Measurements from ENCODE around the gene SUPT20H. TPM values are rescaled to one million over a fixed set of nuclear protein-coding genes. Genes with fewer than 3 reads are reported as not detected.

Gene SUPT20H
- 61.6 TPM for polyA plus RNA-seq (2013, experiment 1 of 2; ENCODE audit: insufficient read length)
- 57.5 TPM for polyA plus RNA-seq (2013, experiment 2 of 2; ENCODE audit: insufficient read length)

DNA sequence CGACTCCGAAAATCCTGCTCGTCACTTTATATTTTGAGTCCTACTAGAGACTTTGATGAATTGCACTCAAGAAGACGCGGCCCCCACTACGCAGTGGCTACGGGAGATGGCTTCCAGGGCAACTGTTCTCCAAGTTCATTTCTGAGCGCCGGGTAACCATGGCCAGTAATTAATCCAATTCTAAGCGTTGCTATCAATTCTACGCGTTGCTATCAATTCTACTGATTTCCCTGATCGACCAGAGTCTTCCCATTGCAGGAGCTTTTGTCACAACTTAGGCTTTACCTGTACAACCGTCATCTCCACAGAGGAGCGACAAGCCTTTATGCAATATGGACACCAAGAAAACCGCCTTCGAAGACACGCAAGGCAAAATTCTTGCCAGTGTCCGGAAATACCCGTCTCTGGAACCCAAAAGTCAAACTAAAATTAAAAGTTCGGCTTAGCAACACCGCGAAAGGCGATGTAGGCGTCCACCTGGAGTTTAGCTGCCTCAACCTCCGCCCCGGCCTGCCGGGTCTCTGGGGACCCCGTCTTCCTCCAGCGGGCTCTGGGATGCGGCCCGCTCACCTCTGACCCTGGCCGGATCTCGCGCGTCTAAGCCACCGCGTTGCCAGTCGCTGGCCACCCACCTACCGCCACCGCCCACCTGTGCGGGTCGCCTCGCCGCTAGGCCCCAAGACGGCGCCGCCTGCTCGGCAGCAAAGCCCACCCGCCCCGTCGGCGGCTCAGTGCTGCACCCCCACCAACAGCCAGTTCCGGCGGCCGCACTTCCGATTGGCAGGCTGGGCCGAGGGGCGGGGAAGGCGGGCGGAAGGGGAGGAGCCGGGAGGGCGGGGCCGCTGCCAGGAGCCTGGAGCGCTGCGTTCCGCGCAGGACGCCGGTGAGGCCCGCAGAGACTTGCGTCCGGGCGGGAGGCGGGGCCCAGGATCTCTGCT, at the start of gene SUPT20H:
Gene SUPT20H, minus strand, starts transcription at position 779 of the 938 bp plus-strand sequence. CDS start 8,198 bp downstream, outside the sequence.
- DNase-seq, result peak; percentile 92

DNA sequence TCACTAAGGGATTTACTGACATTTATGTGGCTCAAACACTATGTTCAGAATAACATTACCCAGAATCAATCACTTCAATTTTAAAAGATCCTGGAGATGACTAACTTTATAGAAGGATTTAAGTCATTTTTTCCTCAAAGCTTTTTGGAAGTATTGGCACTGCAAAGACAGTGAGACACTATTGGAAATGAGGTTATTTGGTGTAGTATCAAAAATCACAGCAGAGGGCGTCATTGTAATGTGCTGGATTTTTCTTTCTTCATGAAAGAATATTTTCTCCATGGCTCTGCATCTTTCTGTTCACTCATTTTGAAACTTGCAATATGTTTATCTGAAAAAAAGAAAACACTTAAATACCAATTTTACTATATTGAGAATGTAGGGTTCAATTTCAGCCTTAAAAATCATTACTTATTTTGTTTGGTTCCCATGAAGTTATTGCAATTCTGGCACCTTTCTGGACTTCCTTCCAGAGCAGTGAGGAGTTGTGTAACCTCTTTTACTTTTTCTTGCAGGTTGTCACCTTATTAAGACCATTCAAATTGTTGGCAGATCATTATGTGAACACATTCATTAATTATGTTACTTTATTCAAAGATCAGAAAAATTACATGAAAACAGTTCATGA, 49.7 kb upstream of the SUPT20H start:
- DNase-seq, result peak; percentile 70

DNA sequence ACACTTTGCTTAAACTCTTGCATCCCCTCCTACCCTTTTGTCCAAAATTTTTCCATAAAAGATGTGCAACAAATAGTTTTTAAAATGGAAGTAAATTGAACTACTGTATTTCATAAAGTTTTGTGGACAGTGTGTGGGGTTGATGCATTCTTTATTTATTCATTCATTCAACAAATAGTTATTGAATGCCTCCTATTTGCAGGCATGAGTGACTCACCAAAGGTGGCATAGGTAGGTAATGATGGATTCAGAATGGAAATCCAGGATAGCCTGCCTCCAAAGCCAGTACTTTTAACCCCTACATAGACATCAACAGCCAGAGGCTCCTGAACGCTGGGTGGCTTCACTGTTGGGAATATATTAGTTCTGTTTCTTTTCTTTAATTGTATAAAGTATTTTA, 48.4 kb upstream of the SUPT20H start:
- DNase-seq, result no peak

DNA sequence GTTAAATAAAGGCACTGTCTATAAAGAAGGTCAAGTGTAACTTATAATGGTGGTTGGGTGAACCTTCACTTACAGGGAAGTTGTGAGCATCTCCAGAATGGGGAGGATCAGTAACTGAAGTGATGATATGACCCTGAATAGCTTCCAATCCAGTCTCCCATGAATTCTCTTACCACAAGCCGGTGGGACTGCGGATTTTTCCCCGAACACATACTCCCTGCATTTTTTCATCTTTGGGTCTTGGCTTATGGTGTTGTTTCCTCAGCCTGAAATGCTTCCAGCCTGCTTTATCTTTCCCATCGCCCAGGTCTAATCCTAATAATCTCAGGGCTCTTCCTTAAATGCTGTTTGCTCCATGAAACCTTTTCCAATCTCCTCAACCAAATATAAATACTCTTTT, 48.0 kb upstream of the SUPT20H start:
- DNase-seq, result peak; percentile 17

DNA sequence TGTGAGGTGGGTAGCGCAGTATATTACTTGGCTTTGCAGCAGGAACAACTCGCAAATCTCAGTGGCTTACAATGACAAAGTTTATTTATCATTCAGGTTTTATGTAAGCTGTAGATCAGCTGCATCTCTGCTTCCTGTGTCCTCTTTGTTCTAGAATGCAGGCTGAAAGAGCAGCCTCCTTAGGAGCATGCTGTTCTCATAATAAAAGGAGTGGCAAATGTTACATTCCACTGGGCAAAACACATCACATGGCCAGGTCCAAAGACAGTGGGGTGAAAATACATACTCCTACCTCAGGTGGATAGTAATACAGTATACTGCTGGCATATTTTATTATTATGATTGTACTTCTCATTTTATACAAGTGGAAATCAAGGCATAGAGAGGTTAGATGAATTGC, 47.2 kb upstream of the SUPT20H start:
- DNase-seq, result no peak

DNA sequence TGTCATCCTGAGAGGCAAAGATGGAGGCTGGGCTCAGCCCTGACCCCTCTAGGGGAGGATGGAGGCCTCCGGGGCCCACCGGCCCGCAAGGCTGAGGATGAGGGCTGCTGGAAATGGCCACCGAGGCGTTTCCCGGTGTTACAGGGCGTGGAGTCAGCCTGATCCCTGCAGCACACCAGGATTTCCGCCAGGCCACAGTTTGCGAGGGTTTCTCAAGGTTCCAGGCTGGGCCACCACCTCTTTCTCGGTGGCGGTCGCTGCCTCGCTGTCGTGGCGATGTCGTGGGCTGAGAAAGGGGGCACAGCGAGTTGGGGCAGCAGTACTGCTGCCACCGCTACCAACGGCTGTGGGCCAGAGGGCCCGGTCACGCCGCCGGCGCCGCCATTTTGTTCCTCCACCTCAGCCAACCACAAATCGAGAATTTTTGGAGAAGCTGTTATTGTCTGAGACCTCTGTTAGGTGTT, 45.8 kb upstream of the SUPT20H start, which contains the start of gene CSNK1A1L:
Gene CSNK1A1L, minus strand, starts transcription at position 414 of the 464 bp plus-strand sequence. Its CDS starts 408 bp downstream, at position 6.
- no peak for DNase-seq

DNA sequence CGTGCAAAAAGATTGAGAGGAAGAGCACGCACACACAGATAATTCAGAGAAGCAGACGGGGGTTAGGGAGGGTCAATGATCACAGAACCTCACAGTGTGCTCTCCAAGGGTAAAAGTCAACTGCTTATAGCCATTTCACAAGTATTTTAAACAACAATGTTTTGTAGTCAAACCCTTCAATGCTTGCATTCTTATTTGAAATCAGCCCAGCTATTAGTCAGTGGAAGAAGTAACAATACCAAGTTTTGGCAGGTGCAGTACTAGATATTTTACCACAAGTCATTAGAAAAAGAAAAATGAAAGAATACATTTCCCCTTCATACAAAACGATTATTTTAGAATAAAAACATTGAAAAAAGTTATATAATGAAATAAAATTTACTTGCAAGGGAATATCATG, 43.4 kb upstream of the SUPT20H start:
- peak; percentile 27 for DNase-seq

DNA sequence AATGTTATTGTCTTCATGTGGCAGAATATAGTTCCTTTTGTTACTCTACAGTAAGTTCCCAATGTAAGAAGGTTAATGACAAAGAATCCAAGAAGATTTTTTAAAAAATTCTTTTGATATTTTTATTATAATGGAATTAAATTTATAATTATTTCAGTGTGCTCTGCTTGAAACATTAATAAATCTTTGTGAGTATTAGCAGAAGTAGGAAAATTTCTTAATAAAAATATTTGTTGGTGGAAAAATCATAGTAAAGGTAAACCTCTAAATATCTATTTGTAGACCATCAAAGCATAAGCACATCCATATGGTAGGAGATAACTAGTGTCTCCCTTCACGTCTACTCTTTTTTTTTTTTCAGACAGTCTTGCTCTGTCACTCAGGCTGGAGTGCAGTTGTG, 41.7 kb upstream of the SUPT20H start:
- DNase-seq, result no peak

DNA sequence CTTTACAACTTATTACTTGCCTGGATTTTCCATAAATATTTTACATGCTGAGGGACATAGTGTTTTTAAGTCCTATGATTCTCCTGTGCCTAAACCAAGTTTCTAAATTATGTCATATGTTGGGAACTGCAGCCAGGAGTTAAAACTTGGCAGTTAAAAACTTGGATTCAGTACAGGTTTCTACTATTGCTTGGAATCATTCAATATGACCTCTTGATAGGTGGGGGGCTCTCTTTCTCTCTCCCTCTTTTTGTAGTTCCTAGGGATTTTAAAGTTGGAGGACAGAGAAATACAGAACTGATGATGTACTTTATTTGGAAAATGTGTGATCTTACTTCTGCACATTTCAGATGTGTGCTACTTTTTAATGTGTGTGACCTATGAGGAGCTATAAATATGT, 41.2 kb upstream of the SUPT20H start:
- no peak for DNase-seq

DNA sequence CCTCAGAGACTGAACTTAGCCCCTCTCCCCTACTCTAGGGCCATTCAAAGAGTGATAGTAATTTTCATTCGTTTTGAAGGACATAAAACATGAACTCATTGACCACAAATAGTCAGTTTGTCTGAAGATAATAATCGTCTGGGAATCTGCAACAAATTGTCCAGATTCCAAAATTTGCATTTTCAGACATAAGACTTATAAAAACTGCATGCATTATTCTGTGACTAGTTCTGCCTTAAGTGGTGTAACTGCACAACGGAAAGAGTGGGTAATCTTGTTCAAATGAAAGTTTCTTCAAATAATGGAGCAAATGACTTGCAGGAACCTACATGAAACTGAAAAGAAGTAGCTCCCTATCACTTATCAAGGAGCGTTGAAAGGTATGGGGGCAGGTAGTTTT, 37.6 kb upstream of the SUPT20H start:
- DNase-seq, result peak; percentile 86

DNA sequence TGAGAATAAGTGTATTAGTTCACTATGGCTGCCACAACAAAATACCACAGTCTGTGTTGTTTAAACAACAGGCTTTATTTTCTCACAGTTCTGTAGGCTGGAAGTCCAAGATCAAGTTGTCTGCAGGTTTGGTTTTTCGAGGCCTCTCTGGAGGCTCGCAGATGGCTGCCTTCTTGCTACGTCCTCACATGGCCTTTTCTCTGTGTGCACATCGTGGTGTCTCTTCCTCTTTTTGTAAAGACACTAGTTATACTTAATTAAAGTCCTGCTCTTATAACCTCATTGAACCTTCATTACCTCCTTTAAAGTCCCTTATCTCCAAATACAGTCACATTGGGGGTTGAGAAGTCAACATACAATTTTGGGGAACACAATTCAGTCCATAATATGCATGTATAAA, 35.4 kb upstream of the SUPT20H start:
- no peak for DNase-seq

DNA sequence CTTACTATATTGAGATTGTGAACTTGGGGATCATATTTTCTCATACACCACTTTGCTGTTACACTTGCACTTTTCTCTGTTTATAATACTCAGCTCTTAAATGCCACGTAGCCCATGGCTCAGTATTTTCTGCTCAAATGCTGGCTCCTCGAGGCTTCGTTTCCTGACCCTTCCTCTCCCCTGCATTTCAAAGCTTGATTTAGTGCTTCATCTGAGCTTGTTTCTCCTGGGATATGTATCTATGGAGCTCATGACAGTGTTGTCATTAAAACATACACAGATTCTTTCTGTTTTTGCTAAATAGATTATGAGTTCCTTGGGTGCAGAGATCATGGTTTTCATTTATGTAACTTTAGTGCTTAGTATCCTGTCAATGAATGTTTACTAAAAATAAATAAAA, 34.6 kb upstream of the SUPT20H start:
- no peak for DNase-seq

DNA sequence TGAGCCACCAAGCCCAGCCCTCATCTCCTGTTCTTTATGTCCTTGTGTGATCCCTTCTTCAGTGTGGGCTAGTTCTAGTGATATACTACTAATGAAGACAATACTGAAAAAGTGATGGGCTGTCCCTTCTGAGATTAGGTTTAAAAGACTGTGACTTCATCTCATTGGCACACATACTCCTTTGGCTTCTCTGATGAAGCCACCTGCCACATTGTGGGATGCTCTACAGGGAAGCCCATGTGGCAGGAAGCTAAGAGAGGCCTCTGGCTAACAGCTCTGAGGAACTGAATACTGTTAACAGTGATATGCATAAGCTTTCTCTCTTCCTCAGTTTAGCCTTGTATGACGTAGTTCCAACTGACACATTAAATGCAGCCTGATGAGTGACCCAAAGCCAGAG, 32.3 kb upstream of the SUPT20H start:
- no peak for DNase-seq

DNA sequence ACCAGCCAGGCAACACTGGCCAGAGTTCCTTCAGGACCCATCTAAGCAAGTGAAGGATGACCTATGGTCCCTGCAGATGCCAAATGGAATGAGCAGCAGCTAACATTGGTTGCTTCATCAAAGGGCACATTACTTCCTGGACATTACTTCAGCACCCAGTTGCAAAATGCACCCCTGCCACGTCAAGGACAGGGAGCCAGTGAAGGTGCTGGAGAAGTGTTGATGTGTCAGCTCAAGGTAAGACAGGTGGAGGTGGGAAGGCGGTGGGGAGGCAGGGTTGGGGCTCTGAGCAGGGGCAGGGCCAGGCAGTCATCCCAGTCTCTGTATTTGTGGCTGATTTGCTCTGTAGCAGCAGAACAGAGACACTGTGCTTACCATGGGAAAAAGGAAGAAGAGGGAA, 31.4 kb upstream of the SUPT20H start:
- DNase-seq, result no peak

DNA sequence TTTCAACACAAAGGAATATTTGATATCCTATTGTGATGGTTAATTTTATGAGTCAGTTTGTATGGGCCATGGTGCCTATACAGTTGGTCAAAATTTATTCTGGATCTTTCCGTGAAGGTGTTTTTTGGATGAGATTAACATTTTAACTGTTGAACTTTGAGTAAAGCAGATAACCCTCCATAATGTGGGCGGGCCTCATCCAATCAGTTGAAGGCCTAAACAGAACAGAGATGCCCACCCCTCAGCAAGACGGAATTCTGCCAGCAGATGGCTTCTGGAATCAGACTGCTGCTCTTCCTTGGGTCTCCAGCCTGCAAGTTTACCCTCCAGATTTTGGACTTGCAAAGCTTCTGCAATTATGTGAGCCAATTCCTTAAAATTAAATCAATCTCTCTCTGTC, 30.0 kb upstream of the SUPT20H start:
- DNase-seq, result no peak

DNA sequence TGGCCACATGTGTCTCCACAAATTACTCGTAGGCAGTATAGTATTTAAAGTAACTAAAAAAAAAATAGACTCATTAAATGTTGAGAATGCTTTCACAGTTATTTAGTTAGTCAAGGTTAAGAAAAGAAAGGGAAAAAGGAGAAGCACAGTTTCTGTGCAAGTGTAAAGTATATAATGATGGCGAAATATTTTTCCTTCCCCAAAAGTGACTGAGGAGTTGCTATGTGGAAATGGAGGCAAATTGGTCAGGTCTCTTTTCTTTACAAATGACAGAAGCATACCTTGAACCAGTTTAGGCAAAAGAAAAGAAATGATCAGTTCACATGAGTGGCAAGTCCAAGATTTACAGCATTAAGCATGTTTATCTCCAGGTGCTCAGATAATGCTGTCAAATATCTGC, 28.0 kb upstream of the SUPT20H start:
- no peak for DNase-seq

DNA sequence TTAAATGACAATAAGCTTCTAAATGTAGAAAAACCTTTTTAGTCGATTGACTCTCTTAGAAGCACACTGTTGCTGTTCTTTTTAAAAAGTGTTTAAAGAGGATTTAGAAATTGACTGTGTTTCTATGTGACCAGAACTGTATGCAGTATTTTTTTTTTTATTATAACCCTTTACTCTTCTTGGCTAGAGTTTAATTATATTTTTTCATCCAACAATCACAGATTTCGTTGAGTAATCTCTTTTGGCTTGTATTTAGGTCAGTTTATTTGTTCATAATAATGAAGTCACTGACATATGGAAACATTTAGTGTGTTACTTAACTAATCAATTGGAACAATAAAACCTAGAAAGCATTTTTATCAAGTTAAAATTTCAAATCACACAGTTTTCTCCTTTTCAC, 26.1 kb upstream of the SUPT20H start:
- DNase-seq, result no peak

DNA sequence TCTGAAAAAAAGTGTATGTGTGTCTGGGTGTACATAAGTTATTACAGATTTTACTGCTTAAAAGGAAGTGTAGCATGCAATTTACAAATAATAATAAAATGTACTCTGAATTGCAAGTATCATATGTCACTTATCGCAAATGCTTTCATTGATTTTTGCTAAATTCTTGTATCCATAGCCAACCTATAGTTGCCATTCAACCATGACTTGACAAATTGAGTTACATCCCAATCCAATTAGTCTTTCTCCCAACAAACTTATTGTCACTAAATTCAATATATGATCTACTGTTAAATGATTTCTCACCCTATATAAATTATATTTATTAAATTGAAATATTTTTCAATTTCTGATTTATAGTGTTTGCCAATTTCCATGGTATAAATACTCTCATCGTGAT, 17.3 kb upstream of the SUPT20H start:
- no peak for DNase-seq

DNA sequence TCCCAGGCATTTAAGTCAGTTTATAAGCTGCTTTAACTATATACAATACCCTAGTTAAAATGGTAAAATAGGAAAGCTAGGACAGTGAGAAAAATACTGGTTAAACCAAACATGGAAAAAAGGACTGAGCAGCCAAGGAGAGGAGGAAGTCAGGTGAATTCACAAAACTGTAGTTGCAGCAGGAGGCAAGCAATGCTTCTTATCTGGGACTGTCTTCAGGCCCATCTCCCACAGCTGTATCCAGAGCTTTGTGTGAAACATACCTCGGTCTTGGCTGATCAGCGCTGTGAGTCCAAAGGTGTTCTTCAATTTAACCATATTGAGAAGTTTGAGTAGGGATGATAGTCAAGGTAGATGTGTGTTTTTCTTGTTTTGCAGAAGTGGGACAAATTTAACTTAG, 15.7 kb upstream of the SUPT20H start:
- DNase-seq, result no peak

DNA sequence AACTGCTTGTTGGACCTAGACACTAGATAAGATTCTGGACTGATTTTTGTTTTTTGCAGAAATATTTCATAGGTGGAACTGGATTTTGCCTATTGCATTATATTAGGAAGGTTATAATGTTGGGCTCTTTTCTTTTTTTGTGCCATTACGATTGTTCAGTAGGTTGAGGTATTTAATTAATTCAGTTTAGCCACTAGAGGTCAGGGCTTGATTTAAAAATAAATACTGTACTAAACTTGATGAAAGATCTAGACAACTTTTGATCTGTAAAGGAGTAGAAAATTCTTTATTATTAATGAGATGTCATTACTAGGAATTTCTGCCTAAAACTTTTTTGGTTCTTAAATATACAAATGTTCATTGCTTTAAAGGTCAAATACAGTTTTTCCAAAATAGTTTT, 15.2 kb upstream of the SUPT20H start:
- DNase-seq, result peak; percentile 52

DNA sequence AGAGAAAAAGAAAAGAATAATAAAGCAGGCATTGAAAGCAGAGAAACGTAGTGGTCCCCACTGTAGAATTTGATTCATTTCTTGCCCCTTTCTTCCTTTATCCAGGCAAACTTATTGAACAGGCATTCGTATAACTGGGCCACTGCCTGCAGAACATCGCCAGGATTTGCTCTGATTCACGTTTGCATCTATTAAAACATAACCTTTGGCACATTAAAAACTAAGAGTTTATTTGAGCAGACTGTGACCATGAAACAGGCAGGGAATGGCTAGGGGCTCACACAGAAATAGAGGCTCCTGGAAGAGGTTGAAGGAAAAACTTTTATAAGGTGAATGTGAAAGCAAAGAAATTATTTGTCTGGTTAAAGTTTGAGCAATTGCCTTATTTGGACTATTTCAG, 12.5 kb upstream of the SUPT20H start:
- no peak for DNase-seq

DNA sequence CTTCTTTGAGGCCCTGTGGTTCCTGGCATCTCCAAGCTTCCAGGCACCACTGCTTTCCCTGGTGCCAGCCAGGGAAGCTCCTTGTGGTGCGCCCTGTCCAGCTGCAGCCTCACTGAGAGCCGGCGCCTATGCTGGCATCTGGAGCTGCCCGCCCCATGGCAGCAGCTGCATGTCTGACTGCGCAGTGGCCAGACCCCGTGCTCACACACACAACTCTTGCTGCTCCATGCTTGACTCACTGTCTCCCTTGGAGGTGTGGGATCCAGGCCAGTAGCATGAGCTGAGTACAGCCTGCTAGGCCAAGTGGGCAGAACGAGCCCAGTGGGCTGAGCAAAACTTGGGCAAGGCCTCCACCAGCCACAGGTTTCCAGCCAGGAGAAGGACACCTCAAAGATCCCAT, 11.5 kb upstream of the SUPT20H start:
- no peak for DNase-seq

DNA sequence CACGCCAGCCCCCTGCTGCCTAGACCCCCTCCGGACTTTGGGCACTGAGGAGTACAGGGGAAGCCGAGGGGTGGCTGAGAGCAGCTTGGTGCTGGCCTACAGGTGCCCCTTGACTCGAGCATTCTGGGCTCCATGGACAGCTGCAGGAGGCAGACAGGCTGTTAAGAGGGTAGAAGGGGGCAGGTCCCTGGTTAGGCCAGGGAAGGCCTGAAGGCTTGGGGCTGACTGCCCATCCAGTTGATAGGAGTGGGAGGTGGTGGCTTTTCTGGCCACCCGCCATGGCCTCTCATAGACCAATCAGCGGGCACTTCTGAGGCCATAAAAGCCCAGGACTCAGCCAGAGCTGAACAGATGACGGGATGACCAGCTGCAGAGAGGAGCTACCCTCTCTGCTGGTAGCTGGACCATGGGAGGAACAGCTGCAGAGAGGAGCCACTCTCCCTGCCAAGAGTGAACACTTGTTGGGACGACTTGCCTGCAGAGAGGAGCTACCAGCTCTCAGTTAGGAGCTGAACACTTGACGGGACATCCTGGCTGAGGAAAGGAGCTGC, 10.7 kb upstream of the SUPT20H start:
- no peak for DNase-seq
